Measurements from ENCODE around the gene WWOX. TPM values are rescaled to one million over a fixed set of nuclear protein-coding genes. Genes with fewer than 3 reads are reported as not detected.

The WWOX gene
- total RNA-seq, 1 donor from 2014 or later, result 17.8 TPM

- H3K36me3 Mint-ChIP-seq (ENCODE audit: low read depth), result no peaks in the 10 kb centered on the region
- H3K4me1 Mint-ChIP-seq (ENCODE audit: low read depth), result no peaks in the 10 kb centered on the region
- no peaks in the 10 kb centered on the region for H3K27me3 Mint-ChIP-seq (ENCODE audit: insufficient read depth)
- DNase-seq (ENCODE audit: low spot score), result no peak
- H3K9me3 Mint-ChIP-seq, result peaks cover 3% of the 10 kb centered on the region
- H3K27ac Mint-ChIP-seq, result no peak overlapping the region
- intact Hi-C loops (cut with micrococcal nuclease), result no loop called here
- no peak overlapping the region for H3K4me3 Mint-ChIP-seq
These were observed 293.2 kb downstream of the WWOX start for GRCh38 chr16:78392585-78393195.

- DNase-seq (ENCODE audit: low spot score), result no peak
- Mint-ChIP-seq H3K36me3 (ENCODE audit: low read depth) (no peaks in the 10 kb centered on the region), H3K4me3 (no peak overlapping the region), H3K9me3 (peaks cover 3% of the 10 kb centered on the region), H3K4me1 (ENCODE audit: low read depth) (no peaks in the 10 kb centered on the region), H3K27ac (no peak overlapping the region), H3K27me3 (ENCODE audit: insufficient read depth) (no peaks in the 10 kb centered on the region)
- intact Hi-C loops (cut with micrococcal nuclease), result no loop called here
These were observed 295.6 kb downstream of the WWOX start for GRCh38 chr16:78395035-78395434.

GRCh38 chr16:78396046-78396445 is 296.6 kb downstream of the WWOX start:
- no peaks in the 10 kb centered on the region for H3K4me1 Mint-ChIP-seq (ENCODE audit: low read depth)
- H3K27ac Mint-ChIP-seq, result no peak overlapping the region
- H3K27me3 Mint-ChIP-seq (ENCODE audit: insufficient read depth), result no peaks in the 10 kb centered on the region

GRCh38 chr16:78396673-78397072 is 297.2 kb downstream of the WWOX start:
- Mint-ChIP-seq H3K27me3 (ENCODE audit: insufficient read depth) (no peaks in the 10 kb centered on the region), H3K4me1 (ENCODE audit: low read depth) (no peaks in the 10 kb centered on the region), H3K9me3 (peaks cover 3% of the 10 kb centered on the region), H3K27ac (no peak overlapping the region), H3K36me3 (ENCODE audit: low read depth) (no peaks in the 10 kb centered on the region), H3K4me3 (no peak overlapping the region)
- intact Hi-C loops (cut with micrococcal nuclease), result no loop called here
- DNase-seq (ENCODE audit: low spot score), result no peak

More at GRCh38 chr16:78396046-78396445, 296.6 kb downstream of the WWOX start:
- Mint-ChIP-seq H3K4me3 (no peak overlapping the region), H3K36me3 (ENCODE audit: low read depth) (no peaks in the 10 kb centered on the region), H3K9me3 (peaks cover 3% of the 10 kb centered on the region)
- intact Hi-C loops (cut with micrococcal nuclease), result no loop called here
- DNase-seq (ENCODE audit: low spot score), result no peak

GRCh38 chr16:78399384-78399783 is 299.9 kb downstream of the WWOX start:
- no peaks in the 10 kb centered on the region for H3K27me3 Mint-ChIP-seq (ENCODE audit: insufficient read depth)
- peaks cover 3% of the 10 kb centered on the region for H3K9me3 Mint-ChIP-seq
- no peaks in the 10 kb centered on the region for H3K36me3 Mint-ChIP-seq (ENCODE audit: low read depth)
- intact Hi-C loops (cut with micrococcal nuclease), result no loop called here
- DNase-seq (ENCODE audit: low spot score), result no peak
- no peaks in the 10 kb centered on the region for H3K4me1 Mint-ChIP-seq (ENCODE audit: low read depth)
- no peak overlapping the region for H3K27ac Mint-ChIP-seq
- no peak overlapping the region for H3K4me3 Mint-ChIP-seq

GRCh38 chr16:78402833-78403232 is 303.4 kb downstream of the WWOX start:
- intact Hi-C loops (cut with micrococcal nuclease), result no loop called here

GRCh38 chr16:78405040-78405439 is 305.6 kb downstream of the WWOX start:
- Mint-ChIP-seq H3K27ac (no peak overlapping the region), H3K9me3 (peaks cover 17% of the 10 kb centered on the region), H3K36me3 (ENCODE audit: low read depth) (no peaks in the 10 kb centered on the region), H3K27me3 (ENCODE audit: insufficient read depth) (no peaks in the 10 kb centered on the region), H3K4me3 (no peak overlapping the region), H3K4me1 (ENCODE audit: low read depth) (no peaks in the 10 kb centered on the region)
- intact Hi-C loops (cut with micrococcal nuclease), result no loop called here
- DNase-seq (ENCODE audit: low spot score), result no peak

More at GRCh38 chr16:78402833-78403232, 303.4 kb downstream of the WWOX start:
- H3K27me3 Mint-ChIP-seq (ENCODE audit: insufficient read depth), result no peaks in the 10 kb centered on the region
- H3K27ac Mint-ChIP-seq, result no peak overlapping the region
- peaks cover 5% of the 10 kb centered on the region for H3K9me3 Mint-ChIP-seq
- no peaks in the 10 kb centered on the region for H3K4me1 Mint-ChIP-seq (ENCODE audit: low read depth)
- DNase-seq (ENCODE audit: low spot score), result no peak
- no peak overlapping the region for H3K4me3 Mint-ChIP-seq
- no peaks in the 10 kb centered on the region for H3K36me3 Mint-ChIP-seq (ENCODE audit: low read depth)

GRCh38 chr16:78405833-78406232 is 306.4 kb downstream of the WWOX start:
- no peaks in the 10 kb centered on the region for H3K4me1 Mint-ChIP-seq (ENCODE audit: low read depth)
- H3K27me3 Mint-ChIP-seq (ENCODE audit: insufficient read depth), result no peaks in the 10 kb centered on the region
- H3K36me3 Mint-ChIP-seq (ENCODE audit: low read depth), result no peaks in the 10 kb centered on the region
- intact Hi-C loops (cut with micrococcal nuclease), result no loop called here
- H3K4me3 Mint-ChIP-seq, result no peak overlapping the region
- H3K27ac Mint-ChIP-seq, result no peak overlapping the region
- DNase-seq (ENCODE audit: low spot score), result no peak
- peaks cover 17% of the 10 kb centered on the region for H3K9me3 Mint-ChIP-seq

GRCh38 chr16:78407191-78407590 is 307.7 kb downstream of the WWOX start:
- H3K27ac Mint-ChIP-seq, result no peak overlapping the region
- H3K27me3 Mint-ChIP-seq (ENCODE audit: insufficient read depth), result no peaks in the 10 kb centered on the region
- H3K4me1 Mint-ChIP-seq (ENCODE audit: low read depth), result no peaks in the 10 kb centered on the region
- peaks cover 25% of the 10 kb centered on the region for H3K9me3 Mint-ChIP-seq
- no peak for DNase-seq (ENCODE audit: low spot score)
- no peaks in the 10 kb centered on the region for H3K36me3 Mint-ChIP-seq (ENCODE audit: low read depth)
- intact Hi-C loops (cut with micrococcal nuclease), result no loop called here
- H3K4me3 Mint-ChIP-seq, result no peak overlapping the region

GRCh38 chr16:78413651-78414050 is 314.2 kb downstream of the WWOX start:
- no peaks in the 10 kb centered on the region for H3K27me3 Mint-ChIP-seq (ENCODE audit: insufficient read depth)
- H3K27ac Mint-ChIP-seq, result no peak overlapping the region
- no peak overlapping the region for H3K4me3 Mint-ChIP-seq
- DNase-seq (ENCODE audit: low spot score), result no peak
- no peaks in the 10 kb centered on the region for H3K36me3 Mint-ChIP-seq (ENCODE audit: low read depth)
- intact Hi-C loops (cut with micrococcal nuclease), result no loop called here
- H3K9me3 Mint-ChIP-seq, result peaks cover 32% of the 10 kb centered on the region
- no peaks in the 10 kb centered on the region for H3K4me1 Mint-ChIP-seq (ENCODE audit: low read depth)

- intact Hi-C loops (cut with micrococcal nuclease), result no loop called here
- no peaks in the 10 kb centered on the region for H3K36me3 Mint-ChIP-seq (ENCODE audit: low read depth)
- peaks cover 27% of the 10 kb centered on the region for H3K9me3 Mint-ChIP-seq
- no peaks in the 10 kb centered on the region for H3K4me1 Mint-ChIP-seq (ENCODE audit: low read depth)
- no peaks in the 10 kb centered on the region for H3K27me3 Mint-ChIP-seq (ENCODE audit: insufficient read depth)
- no peak overlapping the region for H3K4me3 Mint-ChIP-seq
- no peak for DNase-seq (ENCODE audit: low spot score)
- no peak overlapping the region for H3K27ac Mint-ChIP-seq
These were observed 315.6 kb downstream of the WWOX start for GRCh38 chr16:78415013-78415412.

GRCh38 chr16:78415669-78416068 is 316.2 kb downstream of the WWOX start:
- no peaks in the 10 kb centered on the region for H3K27me3 Mint-ChIP-seq (ENCODE audit: insufficient read depth)
- H3K9me3 Mint-ChIP-seq, result peaks cover 27% of the 10 kb centered on the region
- H3K27ac Mint-ChIP-seq, result no peak overlapping the region
- intact Hi-C loops (cut with micrococcal nuclease), result no loop called here
- no peak for DNase-seq (ENCODE audit: low spot score)
- H3K36me3 Mint-ChIP-seq (ENCODE audit: low read depth), result no peaks in the 10 kb centered on the region
- H3K4me3 Mint-ChIP-seq, result no peak overlapping the region
- no peaks in the 10 kb centered on the region for H3K4me1 Mint-ChIP-seq (ENCODE audit: low read depth)

GRCh38 chr16:78416400-78416799 is 316.9 kb downstream of the WWOX start:
- Mint-ChIP-seq H3K4me3 (no peak overlapping the region), H3K27me3 (ENCODE audit: insufficient read depth) (no peaks in the 10 kb centered on the region), H3K9me3 (peaks cover 23% of the 10 kb centered on the region), H3K27ac (no peak overlapping the region), H3K36me3 (ENCODE audit: low read depth) (no peaks in the 10 kb centered on the region), H3K4me1 (ENCODE audit: low read depth) (no peaks in the 10 kb centered on the region)
- no peak for DNase-seq (ENCODE audit: low spot score)
- intact Hi-C loops (cut with micrococcal nuclease), result no loop called here

GRCh38 chr16:78421181-78421708 is 321.8 kb downstream of the WWOX start:
- Mint-ChIP-seq H3K27ac (no peak overlapping the region), H3K27me3 (ENCODE audit: insufficient read depth) (no peaks in the 10 kb centered on the region), H3K9me3 (no peaks in the 10 kb centered on the region), H3K4me3 (no peak overlapping the region), H3K36me3 (ENCODE audit: low read depth) (no peaks in the 10 kb centered on the region), H3K4me1 (ENCODE audit: low read depth) (no peaks in the 10 kb centered on the region)
- intact Hi-C loops (cut with micrococcal nuclease), result no loop called here
- DNase-seq (ENCODE audit: low spot score), result no peak

Data from activated T-helper 1 cell treated with anti-CD3 and anti-CD28 coated beads, Interleukin-12 subunit alpha, Interleukin-12 subunit beta, Interleukin-2, Interleukin-4 antibody, amounts not matched to agents 30 ng/mL and 10 ng/mL and 1 ng/mL, durations not matched to agents 14 hours and 24 hours and 36 hours (primary cell).